NCI-H2196 treated with DMSO at 0.1 percent for 48 hours (cell line): ENCODE results near the gene FADS1.

ENCODE experiments used
- DNase-seq: peaks from one replicate; lab custom pipeline; 2025; ENCODE audit not compliant: unreplicated experiment; lab: John Stamatoyannopoulos, UW

The FADS1 gene

DNA sequence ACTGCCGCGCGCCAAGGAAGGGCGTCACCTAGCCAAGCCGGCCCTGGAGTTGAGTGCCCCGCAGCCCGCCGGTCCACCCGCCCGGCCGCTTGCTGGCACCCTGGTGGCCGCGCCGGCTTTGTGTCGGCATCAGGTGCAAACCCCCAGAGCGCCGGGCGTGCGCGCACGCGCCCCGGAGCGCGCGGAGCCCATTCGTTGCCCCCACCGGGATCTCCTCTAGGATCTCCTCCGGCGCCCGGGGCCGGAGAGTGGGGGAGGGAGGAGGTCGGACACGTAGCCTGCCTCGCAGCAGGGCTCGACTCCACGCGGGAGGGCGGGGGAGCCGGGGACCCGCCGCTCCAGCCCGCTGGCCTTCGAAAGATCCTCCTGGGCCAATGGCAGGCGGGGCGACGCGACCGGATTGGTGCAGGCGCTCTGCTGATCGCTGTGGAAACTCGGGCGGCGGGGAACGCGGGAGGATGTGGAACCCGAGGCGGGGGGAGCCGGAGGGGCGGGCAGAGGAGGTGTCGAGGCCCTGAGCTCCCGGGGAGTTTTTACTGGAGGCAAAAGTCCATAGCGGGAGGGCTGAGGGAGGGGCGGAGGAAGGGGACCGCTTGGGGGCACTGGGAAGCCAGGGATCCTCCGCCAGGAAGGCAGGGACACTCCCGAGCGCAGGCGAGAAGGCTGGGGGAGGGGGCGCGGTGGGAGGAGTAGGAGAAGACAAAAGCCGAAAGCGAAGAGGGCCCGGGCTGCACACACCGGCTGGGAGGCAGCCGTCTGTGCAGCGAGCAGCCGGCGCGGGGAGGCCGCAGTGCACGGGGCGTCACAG, 11.0 kb upstream of the FADS1 start, which contains the start of gene FADS2:
Gene FADS2, plus strand, starts transcription at position 730 of the 808 bp plus-strand sequence. CDS start 91 bp downstream, outside the sequence.
- DNase-seq: peak; percentile 86

DNA sequence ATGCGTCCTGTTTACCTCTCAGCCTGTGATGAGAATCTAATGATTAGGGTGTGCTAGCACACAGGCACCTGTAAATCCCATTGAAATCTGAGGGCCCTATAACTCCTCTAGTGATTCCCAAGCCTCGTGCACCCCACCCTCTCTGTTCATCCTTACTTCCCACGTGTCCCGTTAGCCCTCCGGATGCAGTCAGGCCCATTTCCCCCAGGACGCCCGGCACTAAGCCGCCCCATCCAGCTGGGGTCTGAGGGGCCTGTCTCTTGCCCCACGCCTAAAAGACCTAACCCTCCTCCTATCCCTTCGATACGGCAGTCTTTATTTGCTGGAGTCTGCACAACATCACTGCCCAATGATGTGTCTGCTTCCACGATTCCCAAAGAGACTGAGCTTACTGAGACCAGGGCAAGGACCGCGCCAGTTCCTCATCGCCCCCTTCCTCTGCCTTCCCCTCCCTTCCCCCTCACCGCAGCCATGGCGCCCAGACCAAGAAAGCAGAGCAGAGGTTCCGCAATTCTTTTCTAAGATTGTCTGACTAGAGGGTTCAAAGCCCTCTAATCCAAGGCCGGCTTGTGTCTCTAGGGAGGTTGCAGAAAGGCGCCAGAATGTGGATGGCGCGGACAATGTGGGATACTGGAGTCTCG, 10.2 kb upstream of the FADS1 start:
- peak; percentile 50 for DNase-seq

DNA sequence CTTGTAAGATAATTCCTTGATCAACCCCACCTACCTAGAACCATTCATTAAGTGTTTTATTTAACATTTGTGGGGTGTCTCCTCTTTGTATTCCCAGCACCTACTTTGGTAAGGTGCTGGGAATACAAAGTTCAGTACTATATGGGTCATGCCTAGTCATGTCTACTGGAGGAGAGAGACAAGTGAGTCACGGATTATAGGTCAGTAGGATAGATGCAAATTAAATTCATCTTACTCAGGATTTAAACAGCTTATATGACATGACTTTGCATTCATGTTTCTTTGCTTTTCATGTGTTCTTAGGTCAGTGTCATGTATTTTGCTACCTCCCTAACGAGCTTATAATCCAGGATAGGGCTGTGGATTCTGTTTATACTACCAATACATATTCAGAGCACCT, 3.4 kb upstream of the FADS1 start:
- DNase-seq: no peak

DNA sequence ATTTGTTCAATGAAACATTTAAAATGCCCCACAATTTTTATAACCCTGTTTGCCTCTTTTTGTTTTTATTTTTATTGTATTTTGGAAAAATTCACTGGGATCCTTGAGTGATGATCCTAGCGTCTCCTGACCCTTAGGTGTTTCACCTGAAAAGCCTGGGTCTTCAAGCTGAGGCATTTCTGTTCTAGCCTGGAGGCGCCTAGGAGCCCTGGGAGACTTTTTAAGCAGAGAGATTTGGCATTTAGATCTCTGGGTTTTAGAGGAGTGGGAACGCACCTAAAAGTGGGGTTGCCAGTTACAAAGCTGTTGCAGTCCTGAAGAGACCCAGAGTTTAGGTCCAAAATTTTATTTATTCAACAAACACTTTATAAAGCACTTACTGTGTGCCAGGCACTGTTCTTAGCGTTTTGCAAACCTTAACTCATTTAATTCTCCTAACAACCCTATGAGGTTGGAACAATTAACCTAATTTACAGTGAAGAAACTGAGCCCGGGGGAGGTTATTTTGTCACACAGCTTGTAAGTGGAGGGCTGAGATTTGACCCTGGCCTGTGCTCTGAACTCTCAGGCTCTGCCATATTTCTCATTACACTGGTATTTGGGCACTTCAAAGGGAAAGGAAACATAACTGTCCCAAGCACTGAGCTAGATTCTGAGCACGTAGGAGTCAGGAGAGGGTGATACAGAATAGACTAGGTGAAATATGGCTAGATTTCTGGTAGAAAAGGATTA, 834 bp upstream of the FADS1 start:
- no peak for DNase-seq

DNA sequence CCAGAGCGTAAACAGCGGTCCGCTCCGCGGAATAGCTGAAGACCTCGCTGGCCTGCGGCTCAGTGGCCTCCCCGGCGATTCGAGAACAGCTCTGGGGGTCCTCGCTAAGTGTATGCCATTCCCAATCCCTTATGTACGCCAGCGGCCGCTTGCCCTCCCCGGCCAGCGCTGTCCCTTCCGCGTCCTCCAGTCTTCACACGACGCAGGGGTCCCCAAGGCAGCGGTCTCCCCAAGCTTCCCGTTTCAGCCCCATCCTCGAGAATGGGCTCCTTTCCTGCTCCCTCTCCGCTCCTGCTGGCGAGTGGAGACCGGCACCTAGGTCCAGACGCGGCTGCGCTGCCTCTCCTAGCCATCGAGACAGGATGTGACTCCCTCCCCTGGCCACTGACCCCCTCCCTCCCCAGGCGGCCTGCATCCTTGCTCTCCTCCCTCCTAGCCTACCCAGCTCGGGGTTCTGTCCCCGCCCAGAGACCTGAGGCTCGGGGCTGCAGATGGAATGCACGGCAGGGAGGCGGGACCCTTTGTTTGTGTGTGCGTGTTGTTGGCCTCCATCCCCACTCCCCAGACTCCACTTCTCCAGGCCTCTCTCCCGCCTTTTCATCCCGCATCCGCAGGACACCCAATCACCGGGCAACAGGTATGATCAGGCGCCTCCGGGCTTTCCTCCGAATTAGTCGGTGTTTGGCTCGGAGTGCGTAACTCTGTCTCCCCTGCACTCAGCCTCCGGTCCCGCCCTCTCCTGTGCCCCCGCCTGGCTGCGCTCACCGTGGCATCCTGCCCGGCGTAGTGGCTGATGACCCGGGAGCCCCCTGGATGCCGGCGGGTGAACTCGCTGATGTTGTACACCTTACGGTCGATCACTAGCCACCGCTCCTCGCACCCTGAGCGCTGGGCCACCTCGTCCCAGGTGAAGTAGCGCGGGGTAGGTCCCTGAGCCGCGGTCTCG, 740 bp downstream of the FADS1 start:
- DNase-seq: peak; percentile 67

DNA sequence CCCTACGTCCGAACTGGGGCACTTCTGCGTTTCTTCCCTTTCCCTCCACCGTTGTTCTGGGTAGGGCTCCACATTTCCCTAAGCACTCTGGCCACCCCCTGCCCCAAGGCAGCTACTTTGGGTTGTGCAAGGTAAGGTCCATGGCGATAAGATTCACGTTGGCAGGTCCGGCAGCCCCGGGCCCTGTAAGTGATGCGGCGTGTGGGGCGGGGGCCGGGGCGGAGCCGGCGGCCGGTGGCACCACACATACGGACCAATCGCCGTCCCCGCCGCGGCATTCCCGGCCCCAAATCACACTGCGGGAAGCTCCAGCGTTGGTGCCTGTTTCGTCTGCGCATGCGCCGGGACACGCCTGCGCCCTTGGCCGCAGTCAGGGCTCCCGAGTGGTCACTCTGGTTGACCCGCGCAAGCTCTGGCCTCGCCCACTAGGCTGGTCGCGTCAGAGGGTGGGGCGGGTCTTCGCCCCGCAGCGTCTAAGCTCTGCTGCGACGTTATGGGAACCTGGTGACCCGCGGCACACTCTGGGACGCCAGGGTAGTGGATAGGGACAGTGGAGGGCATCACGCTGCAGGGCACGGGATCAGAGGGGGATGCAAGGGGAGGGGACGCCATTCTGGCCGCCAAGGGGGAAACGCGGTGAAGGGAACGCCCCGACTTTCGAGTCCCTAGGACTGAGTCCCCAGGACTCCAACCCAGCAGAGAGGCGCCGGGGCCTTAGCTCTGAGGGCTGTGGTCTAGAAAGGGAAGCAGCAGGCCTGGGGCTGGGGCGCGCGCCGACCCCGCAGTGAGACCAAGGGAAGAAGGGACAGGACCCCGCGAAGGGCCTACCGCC, 1.6 kb downstream of the FADS1 start:
- peak; percentile 93 for DNase-seq

DNA sequence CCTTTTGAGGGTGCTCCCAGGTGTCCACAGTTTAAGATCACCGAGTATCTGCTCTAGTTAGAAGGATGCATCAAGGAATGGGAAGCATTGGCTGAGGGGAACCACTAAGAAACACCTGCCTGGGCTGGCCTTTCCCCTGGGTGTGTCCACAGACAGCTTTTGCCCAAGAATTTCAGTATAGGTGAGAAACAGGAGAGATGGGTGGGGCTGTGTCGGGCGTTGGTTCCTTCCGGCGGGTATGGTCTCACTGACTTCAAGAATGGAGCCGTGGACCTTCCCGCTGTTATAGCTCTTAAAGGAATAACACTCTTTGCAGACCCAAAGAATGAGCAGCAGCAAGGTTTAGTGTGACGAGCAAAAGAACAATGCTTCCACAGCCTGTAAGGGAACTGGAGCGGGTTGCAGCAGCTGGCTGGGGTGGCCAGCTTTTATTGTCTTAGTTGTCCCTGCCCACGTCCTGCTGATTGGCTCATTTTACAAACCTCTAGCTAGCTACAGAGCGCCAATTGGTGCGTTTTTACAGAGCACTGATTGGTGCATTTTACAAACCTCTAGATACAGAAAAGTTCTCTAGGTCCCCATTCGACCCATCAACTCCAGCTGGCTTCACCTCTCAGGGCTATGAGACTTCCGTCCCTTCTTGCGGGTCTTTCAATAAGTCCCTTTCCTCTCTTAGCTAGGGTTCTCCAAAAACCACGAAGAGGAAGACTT, 2.4 kb downstream of the FADS1 start:
- peak; percentile 44 for DNase-seq

DNA sequence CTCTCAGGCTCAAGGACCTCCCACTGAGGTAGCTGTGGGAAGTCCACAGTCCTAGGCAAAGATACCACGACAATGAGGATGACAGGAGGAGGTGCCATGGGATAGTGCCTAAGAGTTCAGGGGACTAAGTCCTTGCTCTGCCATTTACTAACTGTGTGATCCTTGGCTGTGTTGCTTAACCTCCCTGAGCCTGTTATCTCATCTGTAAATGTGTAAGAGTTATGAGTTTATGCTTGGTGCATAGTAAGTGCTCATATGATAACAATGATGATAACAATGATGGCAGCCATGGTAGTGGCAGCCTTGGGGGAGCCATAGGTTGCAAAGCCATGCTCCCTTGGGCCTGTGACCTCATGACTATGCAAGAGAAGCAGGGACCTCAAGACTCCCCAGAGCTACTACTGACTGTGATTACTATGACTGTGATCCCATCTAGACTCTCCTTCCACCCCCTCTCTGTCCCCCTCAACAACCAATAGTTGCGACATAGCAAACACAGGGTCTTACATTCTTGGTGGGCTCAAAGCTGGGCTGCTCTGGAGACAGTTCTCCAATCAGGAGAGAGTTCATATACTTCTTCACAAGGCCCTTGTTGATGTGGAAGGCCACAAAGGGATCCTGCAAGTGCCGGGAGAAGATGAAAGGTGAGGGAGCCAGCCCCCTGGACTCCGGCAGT, 3.9 kb downstream of the FADS1 start:
- DNase-seq: no peak

DNA sequence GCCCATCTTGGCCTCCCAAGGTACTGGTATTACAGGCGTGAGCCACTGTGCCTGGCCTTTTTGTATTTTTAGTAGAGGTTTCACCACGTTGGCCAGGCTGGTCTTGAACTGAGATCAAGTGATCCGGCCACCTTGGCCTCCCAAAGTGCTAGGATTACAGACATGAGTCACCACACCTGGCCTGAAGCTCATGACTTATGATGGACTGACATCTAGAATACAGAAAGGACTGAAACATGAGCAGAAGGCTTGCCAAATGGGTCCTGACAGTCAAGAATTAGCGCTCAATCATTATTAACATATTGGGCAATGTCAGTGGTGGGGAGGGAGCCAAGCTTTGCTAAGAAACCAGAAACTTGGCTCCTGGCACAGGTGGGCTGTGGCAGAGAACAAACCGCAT, 5.0 kb downstream of the FADS1 start:
- no peak for DNase-seq

DNA sequence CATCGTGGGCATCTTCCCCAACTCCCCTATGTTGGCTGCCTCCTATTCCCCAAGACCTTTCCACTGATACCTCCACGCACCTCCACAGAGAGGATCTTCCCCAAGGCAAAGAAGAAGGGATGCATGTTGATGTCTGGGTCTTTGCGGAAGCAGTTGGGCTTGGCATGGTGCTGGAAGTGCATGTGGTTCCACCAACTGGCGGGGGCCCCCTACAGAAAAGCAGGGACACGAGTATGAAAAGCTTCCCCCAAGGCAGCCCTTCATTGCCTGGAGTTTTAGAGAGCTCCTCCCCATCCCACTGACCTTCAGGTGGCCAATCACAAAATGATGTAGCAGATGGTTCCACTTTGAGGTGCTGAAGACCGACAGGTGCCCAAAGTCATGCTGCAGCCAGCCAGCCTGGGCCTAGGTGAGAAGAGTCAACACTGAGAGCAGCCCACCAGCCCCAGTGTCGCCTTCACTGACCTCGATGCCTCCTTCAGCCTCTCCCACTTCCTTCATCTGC, 6.1 kb downstream of the FADS1 start:
- DNase-seq: no peak

DNA sequence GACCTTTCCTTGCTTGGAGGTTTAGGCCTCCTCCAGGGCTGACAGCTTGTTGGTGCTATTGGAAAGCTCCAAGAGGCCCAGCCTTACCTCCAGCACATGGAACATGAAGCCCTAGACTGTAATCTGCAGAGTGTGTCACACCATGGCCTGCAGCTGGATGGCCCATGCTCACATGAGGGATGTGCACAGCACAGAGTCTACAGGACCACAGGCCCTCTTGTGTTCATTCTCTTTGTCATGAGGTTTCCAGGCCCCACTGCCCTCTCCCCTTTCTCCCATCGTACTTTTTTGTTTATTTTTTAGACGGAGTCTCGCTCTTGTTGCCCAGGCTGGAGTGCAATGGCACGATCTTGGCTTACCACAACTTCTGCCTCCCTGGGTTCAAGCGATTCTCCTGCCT, 10.0 kb downstream of the FADS1 start:
- no peak for DNase-seq

DNA sequence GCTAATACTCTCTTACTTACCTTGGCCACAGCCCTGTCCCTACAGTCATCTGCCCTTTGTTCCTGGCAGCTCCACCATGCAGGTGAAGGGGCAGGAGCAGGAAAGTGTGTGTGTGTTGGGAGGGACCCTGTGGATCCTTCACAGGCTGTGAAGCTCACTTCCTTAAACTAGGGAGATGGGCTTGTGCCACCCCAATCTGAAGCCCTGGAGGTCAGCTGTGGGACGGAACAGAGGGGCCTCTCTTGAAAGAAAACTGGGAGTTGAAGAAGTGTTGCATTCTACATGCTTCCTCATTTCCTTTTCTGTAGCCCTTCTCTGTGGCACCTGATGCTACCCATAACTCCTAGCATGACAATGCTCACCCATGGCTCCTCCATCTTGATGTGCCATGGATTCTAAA, 11.7 kb downstream of the FADS1 start:
- DNase-seq: no peak

DNA sequence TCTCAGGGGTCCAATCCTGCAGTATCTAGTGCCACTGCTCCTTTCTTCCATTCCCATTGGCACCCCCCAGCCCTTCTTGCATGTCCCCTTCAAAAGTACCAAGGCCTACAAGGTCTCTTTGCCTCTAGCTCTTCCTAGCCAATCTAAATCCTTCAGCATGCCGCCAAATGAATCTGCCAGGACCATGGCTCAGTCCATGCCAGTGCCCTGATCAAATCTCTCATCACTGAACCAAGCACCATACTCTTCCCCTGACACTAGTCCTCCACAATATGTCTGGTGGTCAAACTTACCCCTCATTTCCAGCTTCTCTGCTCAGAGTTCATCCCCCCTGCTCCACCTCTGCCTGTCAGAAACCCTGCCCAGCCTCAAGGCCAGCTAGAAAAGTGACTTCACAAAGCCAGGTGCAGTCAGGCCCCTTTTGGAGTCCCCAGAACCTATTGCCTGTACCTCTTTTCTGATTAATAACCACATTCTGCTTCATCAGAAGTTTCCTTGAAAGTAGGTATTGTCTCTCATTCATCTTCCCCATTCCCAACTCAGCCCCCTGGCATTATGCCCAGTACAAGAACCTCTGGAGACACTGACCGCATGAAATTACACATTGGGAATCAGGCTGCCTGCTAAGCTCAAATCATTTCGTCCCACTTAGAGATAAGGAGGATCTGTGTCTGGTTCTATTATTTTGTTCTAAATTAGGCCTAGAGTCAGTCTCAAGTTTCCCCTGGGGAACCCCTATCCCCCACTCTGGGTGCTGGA, 12.7 kb downstream of the FADS1 start:
- DNase-seq: no peak

DNA sequence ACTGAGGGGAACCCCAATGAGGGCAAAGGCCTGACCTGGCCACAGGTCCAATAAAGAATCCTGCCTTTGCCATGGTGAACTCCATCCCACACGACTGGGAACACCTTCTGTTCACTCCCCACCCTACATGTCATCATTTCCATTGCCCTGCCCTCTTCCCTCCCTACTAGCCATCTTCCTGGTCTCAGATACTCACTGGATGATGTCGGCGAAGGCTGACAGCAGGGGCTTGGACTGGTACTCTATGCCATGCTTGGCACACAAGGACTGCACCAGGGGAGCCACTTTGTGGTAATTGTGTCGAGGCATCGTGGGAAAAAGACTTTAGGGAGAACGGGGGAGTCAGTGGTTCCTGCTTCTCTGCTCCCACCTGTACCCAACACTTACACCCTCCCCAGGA, 14.2 kb downstream of the FADS1 start:
- DNase-seq: no peak

DNA sequence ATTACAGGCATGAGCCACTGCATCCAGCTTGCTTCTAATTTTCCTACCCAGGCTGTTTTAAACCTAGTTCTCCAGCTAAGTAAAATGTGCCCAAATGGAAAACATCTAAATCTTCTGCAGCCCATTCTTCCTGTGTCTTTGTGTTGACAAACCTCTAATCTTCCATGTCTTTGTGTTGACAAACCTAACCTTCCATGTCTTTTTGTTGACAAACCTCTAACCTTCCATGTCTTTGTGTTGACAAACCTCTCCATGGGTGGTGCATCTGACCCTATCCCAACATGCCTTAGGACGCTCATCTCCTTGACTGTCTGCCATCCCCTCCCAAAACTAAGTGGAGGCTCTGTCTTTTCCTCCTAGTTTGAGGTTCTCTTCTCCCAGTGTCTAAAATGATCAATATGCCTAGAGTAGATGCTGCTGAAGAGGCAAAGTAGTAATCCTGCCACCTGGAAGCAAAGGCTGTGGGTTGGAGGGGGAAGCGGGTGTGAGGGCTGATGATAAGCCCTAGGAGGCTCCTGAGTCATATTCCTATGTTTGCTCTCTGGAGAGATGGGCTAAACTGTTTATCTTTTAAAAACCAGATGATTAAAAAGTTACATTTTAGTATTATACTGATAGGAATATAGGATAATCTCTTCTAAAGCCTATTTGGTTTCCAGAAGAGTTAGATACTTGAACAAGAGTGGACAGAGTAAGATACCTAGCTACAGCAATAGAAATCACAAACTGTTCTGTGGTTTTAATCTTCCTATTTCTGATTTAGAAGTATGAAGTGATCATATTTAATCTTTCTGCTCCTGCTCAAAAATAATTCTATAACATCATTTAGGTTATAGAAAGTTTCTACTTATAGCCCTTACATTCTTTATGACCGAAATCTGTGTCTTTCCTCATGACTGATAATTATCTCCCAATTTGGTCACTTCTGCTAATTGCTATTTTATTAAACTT, 16.2 kb downstream of the FADS1 start:
- DNase-seq: no peak

DNA sequence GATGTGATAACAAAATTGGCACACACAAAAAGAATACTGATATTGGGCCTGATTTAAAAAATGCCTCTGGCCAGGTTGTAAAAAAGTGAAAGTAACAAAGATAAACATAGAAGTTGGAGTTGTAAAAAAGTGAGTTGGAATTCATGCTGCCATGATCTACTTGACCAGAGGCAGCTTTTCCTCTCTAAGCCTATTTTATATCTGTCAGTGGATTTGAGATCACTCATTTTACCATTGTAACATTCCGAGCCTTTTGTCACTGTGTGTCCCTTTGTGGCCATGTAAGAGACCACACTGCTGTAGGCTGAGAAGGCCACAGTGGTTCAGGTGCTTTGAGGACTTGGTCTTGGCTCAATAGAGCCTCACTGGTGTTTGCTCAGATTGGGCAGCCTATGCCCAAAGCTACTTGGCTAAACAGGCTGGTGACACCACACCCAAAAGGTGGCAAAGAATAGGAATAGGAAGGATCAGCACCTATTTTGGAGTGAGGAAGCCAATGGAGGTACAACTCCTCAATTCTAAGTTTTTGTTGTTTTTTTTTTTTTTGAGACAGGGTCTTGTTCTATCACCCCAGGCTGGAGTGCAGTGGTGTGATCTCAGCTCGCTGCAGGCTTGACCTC, 17.0 kb downstream of the FADS1 start:
- DNase-seq: no peak
